ENCODE data around the gene SUGCT. TPM values are rescaled to one million over a fixed set of nuclear protein-coding genes. Genes with fewer than 3 reads are reported as not detected.
A peak's percentile ranks its signal among the peaks of the same experiment; 100 is the strongest.

SUGCT gene
- polyA plus RNA-seq, 1 of the 3 experiments (the other 2 are of a cell fraction): 53.7 TPM

GRCh38 chr7:40371806-40372440 is 237.1 kb downstream of the SUGCT start:
- H3K9me3 ChIP-seq: no peaks in the 10 kb centered on the region
- H3K9ac ChIP-seq: no peak overlapping the region
- no peaks in the 10 kb centered on the region for H3K27me3 ChIP-seq (ENCODE audit: insufficient read depth)
- no peaks in the 10 kb centered on the region for H3K79me2 ChIP-seq (ENCODE audit: insufficient read depth)
- H3K36me3 ChIP-seq (replicated peaks in 1 of 2; ENCODE audit: control insufficient read depth in 1 of 2, insufficient read depth in 2 of 2, low read length in 1 of 2): no peaks in the 10 kb centered on the region
- ChIA-PET POLR2A (no interaction called here), CTCF (interaction anchor here (0.9 to 1.1 kb wide), 3 partner anchors 11 to 44 kb away, joined by 3 to 6 read pairs (median 3); no protein-coding TSS in a partner anchor)
- no peak overlapping the region; the same call in 1 of the 2 replicates for H2AFZ ChIP-seq (ENCODE audit: low read depth)
- H3K4me3 ChIP-seq (ENCODE audit: low read depth in 2 of 2, low read length in 1 of 2): no peak overlapping the region
- no peaks in the 10 kb centered on the region; a peak in 1 of 4 replicates for H3K4me1 ChIP-seq (ENCODE audit: control insufficient read depth in 1 of 2, insufficient read depth in 2 of 2, low read depth in 1 of 2, low read length in 1 of 2)
- no peak overlapping the region for H3K4me2 ChIP-seq
- no peak for TF ChIP-seq MXI1 (IDR thresholded peaks at IDR 0.05; ENCODE audit: low read depth, low read length)
- TF ChIP-seq CTCF (IDR thresholded peaks at IDR 0.05): no peak
- no peak for TF ChIP-seq EP300 (IDR thresholded peaks at IDR 0.05; ENCODE audit: borderline replicate concordance in 1 of 2, low read depth in 1 of 2, low read length in 1 of 2)
- TF ChIP-seq NFIC (IDR thresholded peaks at IDR 0.05; ENCODE audit: borderline replicate concordance): no peak
- 0 out of 2 replicates have a peak, but pooled peaks have one; percentile 14 for TF ChIP-seq TCF12 (IDR thresholded peaks at IDR 0.05)
- DNase-seq: no peak
- no peak overlapping the region for H3K27ac ChIP-seq (ENCODE audit: low read depth in 2 of 2, low read length in 1 of 2)
- 82% methylated on average over 4 of the region's 4 CpGs for whole genome bisulfite sequencing (ENCODE audit: low lambda C conversion rate)
- no peaks in the 10 kb centered on the region for H4K20me1 ChIP-seq (ENCODE audit: insufficient read depth)
- H3F3A ChIP-seq (replicated peaks; ENCODE audit: insufficient read depth): no peaks in the 10 kb centered on the region
- H3K9me2 ChIP-seq: no peaks in the 10 kb centered on the region

- H4K20me1 ChIP-seq (ENCODE audit: insufficient read depth): no peaks in the 10 kb centered on the region
- H3K4me2 ChIP-seq: no peak overlapping the region
- WGBS (ENCODE audit: low lambda C conversion rate): 83% methylated on average over 2 of the region's 2 CpGs
- no peaks in the 10 kb centered on the region for H3K27me3 ChIP-seq (ENCODE audit: insufficient read depth)
- H2AFZ ChIP-seq (ENCODE audit: low read depth): no peak overlapping the region
- H3K9ac ChIP-seq: no peak overlapping the region
- H3K4me3 ChIP-seq (ENCODE audit: low read depth in 2 of 2, low read length in 1 of 2): no peak overlapping the region
- TF ChIP-seq CTCF (IDR thresholded peaks at IDR 0.05) (no peak), CHD2 (IDR thresholded peaks at IDR 0.05; ENCODE audit: low read length, partially characterized antibody) (no peak), RAD21 (IDR thresholded peaks at IDR 0.05; ENCODE audit: low read length) (no peak), TCF12 (IDR thresholded peaks at IDR 0.05) (no peak), TAF1 (IDR thresholded peaks at IDR 0.05; ENCODE audit: borderline replicate concordance, low read depth, low read length) (no peak), NRF1 (IDR thresholded peaks at IDR 0.05; ENCODE audit: low read depth, low read length) (no peak), EZH2phosphoT487 (IDR thresholded peaks at IDR 0.05; ENCODE audit: borderline replicate concordance, low read depth) (no peak), SIN3A (IDR thresholded peaks at IDR 0.05; ENCODE audit: borderline replicate concordance, low read depth, low read length) (no peak), NFIC (IDR thresholded peaks at IDR 0.05; ENCODE audit: borderline replicate concordance) (no peak), USF2 (IDR thresholded peaks at IDR 0.05; ENCODE audit: borderline replicate concordance, low read depth, low read length) (no peak), USF1 (IDR thresholded peaks at IDR 0.05; ENCODE audit: borderline replicate concordance, low read depth) (no peak), RFX5 (IDR thresholded peaks at IDR 0.05; ENCODE audit: low read length) (no peak), REST (IDR thresholded peaks at IDR 0.05; ENCODE audit: low read depth, low read length) (no peak), POLR2AphosphoS5 (IDR thresholded peaks at IDR 0.05; ENCODE audit: low read depth, low read length) (no peak)
- ChIA-PET POLR2A (no interaction called here), CTCF (no interaction called here)
- no peak for DNase-seq
- no peaks in the 10 kb centered on the region; a peak in 1 of 4 replicates for H3K4me1 ChIP-seq (ENCODE audit: control insufficient read depth in 1 of 2, insufficient read depth in 2 of 2, low read depth in 1 of 2, low read length in 1 of 2)
- no peaks in the 10 kb centered on the region for H3K79me2 ChIP-seq (ENCODE audit: insufficient read depth)
- no peak overlapping the region for H3K27ac ChIP-seq (ENCODE audit: low read depth in 2 of 2, low read length in 1 of 2)
- no peaks in the 10 kb centered on the region for H3K9me2 ChIP-seq
- no peaks in the 10 kb centered on the region for H3K9me3 ChIP-seq
- no peaks in the 10 kb centered on the region for H3K36me3 ChIP-seq (replicated peaks in 1 of 2; ENCODE audit: control insufficient read depth in 1 of 2, insufficient read depth in 2 of 2, low read length in 1 of 2)
- no peaks in the 10 kb centered on the region for H3F3A ChIP-seq (replicated peaks; ENCODE audit: insufficient read depth)
These were observed 239.8 kb downstream of the SUGCT start for GRCh38 chr7:40374575-40374974.

All from SK-N-SH (cell line).